ENCODE data around the gene CD52.
A peak's percentile ranks its signal among the peaks of the same experiment; 100 is the strongest.

Gene CD52

DNA sequence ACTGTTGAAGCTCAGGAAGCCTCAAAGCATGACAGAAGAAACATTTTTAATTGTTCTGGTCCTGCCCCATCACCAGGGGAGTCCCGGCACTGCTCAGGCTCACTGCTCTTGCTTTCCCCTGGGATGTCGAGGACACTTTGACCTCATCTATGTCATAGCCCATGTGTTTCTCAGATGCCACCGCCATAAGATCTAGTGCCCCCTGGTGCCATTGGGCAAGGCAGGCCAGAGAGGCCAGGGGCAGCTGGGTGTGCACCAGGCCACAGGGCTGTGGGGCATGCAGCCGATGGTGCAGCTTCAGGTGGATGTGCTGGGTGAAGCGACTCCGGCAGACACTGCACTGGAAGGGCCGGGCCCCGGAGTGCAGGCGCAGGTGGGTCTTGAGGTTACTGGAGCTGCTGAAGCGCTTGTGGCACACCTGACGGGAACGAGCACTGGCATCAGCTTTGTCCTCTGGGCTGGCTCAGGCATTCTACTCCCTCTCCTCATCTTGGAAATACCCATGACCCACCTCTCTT, 43.9 kb downstream of the CD52 start:
- H3K9me3 ChIP-seq (ENCODE audit: control insufficient read depth, low read length), result no peaks in the 10 kb centered on the region
- no peaks in the 10 kb centered on the region for H3K36me3 ChIP-seq (ENCODE audit: control insufficient read depth, insufficient read depth, low read length)
- H3K4me1 ChIP-seq, result no peaks in the 10 kb centered on the region
- no peak for TF ChIP-seq CTCF (IDR thresholded peaks at IDR 0.05)
- H3K27ac ChIP-seq, result no peak overlapping the region
- H3K4me2 ChIP-seq (ENCODE audit: low read length), result no peak overlapping the region
- no peak overlapping the region for H3K9ac ChIP-seq
- H2AFZ ChIP-seq, result no peak overlapping the region
- no peaks in the 10 kb centered on the region for H3K79me2 ChIP-seq
- H3K4me3 ChIP-seq (ENCODE audit: low read depth, low read length), result no peak overlapping the region
- peaks cover 10% of the 10 kb centered on the region for H3K27me3 ChIP-seq (ENCODE audit: control insufficient read depth, insufficient read depth, low read length)

- Histone ChIP-seq H2AFZ (no peak overlapping the region), H3K4me3 (ENCODE audit: low read depth, low read length) (no peak overlapping the region), H3K27me3 (ENCODE audit: control insufficient read depth, insufficient read depth, low read length) (peaks cover 10% of the 10 kb centered on the region), H3K79me2 (no peaks in the 10 kb centered on the region), H3K4me2 (ENCODE audit: low read length) (no peak overlapping the region), H3K4me1 (no peaks in the 10 kb centered on the region), H3K36me3 (ENCODE audit: control insufficient read depth, insufficient read depth, low read length) (no peaks in the 10 kb centered on the region), H3K27ac (no peak overlapping the region), H3K9ac (no peak overlapping the region), H3K9me3 (ENCODE audit: control insufficient read depth, low read length) (no peaks in the 10 kb centered on the region)
- TF ChIP-seq CTCF (IDR thresholded peaks at IDR 0.05), result no peak
Measured at GRCh38 chr1:26362331-26362730, 44.6 kb downstream of the CD52 start.

DNA sequence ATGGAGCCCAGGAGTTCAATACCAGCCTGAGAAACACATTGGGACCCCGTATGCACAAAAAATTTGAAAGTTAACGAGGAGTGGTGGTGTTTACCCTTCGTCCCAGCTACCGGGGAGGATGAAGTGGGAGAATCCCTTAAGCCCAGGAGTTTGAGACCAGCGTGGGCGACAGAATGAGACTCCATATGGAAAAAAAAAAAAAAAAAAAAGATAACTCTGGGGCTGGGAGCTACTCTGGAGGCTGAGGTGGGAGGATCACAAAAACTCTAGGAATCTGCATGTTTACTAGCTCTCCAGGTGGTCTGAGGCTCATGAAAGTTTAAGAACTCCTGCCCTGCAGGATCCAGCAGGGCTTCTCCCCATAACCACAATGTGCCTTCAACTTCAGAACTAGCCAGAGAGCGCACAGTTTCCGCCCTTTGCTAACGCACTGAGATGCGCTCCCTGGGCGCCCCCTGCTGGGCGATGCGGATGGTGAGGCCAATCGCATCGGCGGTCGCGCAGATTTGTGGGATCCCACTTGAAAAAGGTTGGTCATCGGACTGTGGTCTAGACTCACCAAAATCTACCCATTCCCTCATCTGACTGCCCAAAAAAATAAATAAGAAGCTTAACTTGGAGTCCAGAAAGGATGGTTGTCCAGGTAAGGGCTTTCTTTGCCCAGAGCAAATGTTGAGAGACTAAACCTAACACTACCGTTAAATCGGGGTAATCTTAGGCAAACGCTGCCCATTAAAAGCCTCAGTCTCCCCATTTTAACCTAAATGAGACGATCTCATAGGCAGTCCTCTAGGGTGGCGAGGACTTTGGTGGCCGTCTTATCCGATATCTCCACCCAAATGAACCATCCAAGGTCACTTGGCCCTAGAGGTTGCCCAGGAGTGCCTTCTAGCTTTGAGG, 46.0 kb downstream of the CD52 start:
- no peak overlapping the region for H3K9ac ChIP-seq
- TF ChIP-seq CTCF (IDR thresholded peaks at IDR 0.05), result peak; percentile 85
- H3K4me2 ChIP-seq (ENCODE audit: low read length), result peak overlapping the region; percentile 12
- H3K79me2 ChIP-seq, result no peaks in the 10 kb centered on the region
- no peaks in the 10 kb centered on the region for H3K9me3 ChIP-seq (ENCODE audit: control insufficient read depth, low read length)
- no peak overlapping the region for H3K4me3 ChIP-seq (ENCODE audit: low read depth, low read length)
- no peak overlapping the region for H3K27ac ChIP-seq
- H3K4me1 ChIP-seq, result no peaks in the 10 kb centered on the region
- H2AFZ ChIP-seq, result no peak overlapping the region
- H3K36me3 ChIP-seq (ENCODE audit: control insufficient read depth, insufficient read depth, low read length), result no peaks in the 10 kb centered on the region
- H3K27me3 ChIP-seq (ENCODE audit: control insufficient read depth, insufficient read depth, low read length), result peaks cover 10% of the 10 kb centered on the region

GRCh38 chr1:26364956-26365355, 47.2 kb downstream of the CD52 start:
- Histone ChIP-seq H2AFZ (no peak overlapping the region), H3K27me3 (ENCODE audit: control insufficient read depth, insufficient read depth, low read length) (peaks cover 10% of the 10 kb centered on the region), H3K4me3 (ENCODE audit: low read depth, low read length) (no peak overlapping the region)

More at GRCh38 chr1:26364956-26365355, 47.2 kb downstream of the CD52 start:
- no peak for TF ChIP-seq CTCF (IDR thresholded peaks at IDR 0.05)
- Histone ChIP-seq H3K9me3 (ENCODE audit: control insufficient read depth, low read length) (no peaks in the 10 kb centered on the region), H3K9ac (no peak overlapping the region), H3K79me2 (no peaks in the 10 kb centered on the region), H3K4me2 (ENCODE audit: low read length) (no peak overlapping the region), H3K4me1 (no peaks in the 10 kb centered on the region), H3K27ac (no peak overlapping the region), H3K36me3 (ENCODE audit: control insufficient read depth, insufficient read depth, low read length) (no peaks in the 10 kb centered on the region)
